H9 (cell line): Measurements from ENCODE around the gene NRXN3. TPM values are rescaled to one million over a fixed set of nuclear protein-coding genes. Genes with fewer than 3 reads are reported as not detected.

Experiments
- DNase-seq: peaks from one replicate; pipeline ENCODE4 v3.0.0-alpha.2; 2017
- H2AFZ ChIP-seq: one replicate; pipeline ENCODE4 v1.6.1; 2013; ENCODE audit warnings: mild to moderate bottlenecking, low read length, control low read depth, moderate library complexity
- H2AK5ac ChIP-seq: 2 replicates; pipeline ENCODE4 v1.6.1; 2013; ENCODE audit warnings: low read length, control low read depth, mixed read lengths; ENCODE audit not compliant: insufficient read length
- H2BK120ac ChIP-seq: one replicate; pipeline ENCODE4 v1.6.1; 2013; ENCODE audit warnings: low read depth, mild to moderate bottlenecking, low read length, control low read depth, inconsistent platforms; ENCODE audit not compliant: poor library complexity, severe bottlenecking
- H2BK12ac ChIP-seq: 2 replicates; pipeline ENCODE4 v1.6.1; 2013; ENCODE audit warnings: low read length, control low read depth, mixed read lengths, low read depth; ENCODE audit not compliant: insufficient read length
- H2BK15ac ChIP-seq: 2 replicates; pipeline ENCODE4 v1.6.1; 2013; ENCODE audit warnings: low read depth, low read length, control low read depth
- H2BK20ac ChIP-seq: one replicate; pipeline ENCODE4 v1.6.1; 2013; ENCODE audit warnings: low read depth, mild to moderate bottlenecking, low read length, control low read depth, inconsistent platforms; ENCODE audit not compliant: poor library complexity, severe bottlenecking
- H2BK5ac ChIP-seq: 2 replicates; pipeline ENCODE4 v1.6.1; 2013; ENCODE audit warnings: low read length, control low read depth, mixed read lengths; ENCODE audit not compliant: insufficient read length
- H3K14ac ChIP-seq: 2 replicates; pipeline ENCODE4 v1.6.1; 2013; ENCODE audit warnings: low read length, control low read depth; ENCODE audit not compliant: insufficient read depth
- H3K18ac ChIP-seq: 2 replicates; pipeline ENCODE4 v1.6.1; 2013; ENCODE audit warnings: low read depth, mild to moderate bottlenecking, mixed read lengths, low read length, control low read depth; ENCODE audit not compliant: insufficient read length
- H3K23ac ChIP-seq: 2 replicates; pipeline ENCODE4 v1.6.1; 2013; ENCODE audit warnings: low read length, control low read depth, mixed read lengths, low read depth; ENCODE audit not compliant: insufficient read length
- H3K23me2 ChIP-seq: 2 replicates; pipeline ENCODE4 v1.6.1; 2013; ENCODE audit warnings: low read depth, mild to moderate bottlenecking, mixed read lengths, low read length, control low read depth; ENCODE audit not compliant: insufficient read length, poor library complexity, severe bottlenecking
- H3K27ac ChIP-seq: 2 replicates; pipeline ENCODE4 v1.5.1; 2013; ENCODE audit warnings: low read length, control low read depth, mixed read lengths, low read depth; ENCODE audit not compliant: insufficient read length
- H3K27me3 ChIP-seq: 2 replicates; pipeline ENCODE4 v1.6.1; 2013; ENCODE audit warnings: low read length, control low read depth, inconsistent platforms; ENCODE audit not compliant: insufficient read depth
- H3K4ac ChIP-seq: 2 replicates; pipeline ENCODE4 v1.6.1; 2013; ENCODE audit warnings: low read depth, mild to moderate bottlenecking, control low read depth, inconsistent platforms, low read length, moderate library complexity
- H3K4me1 ChIP-seq: 2 replicates; pipeline ENCODE4 v1.6.1; 2013; ENCODE audit warnings: low read length, control low read depth, inconsistent platforms; ENCODE audit not compliant: insufficient read depth
- H3K4me2 ChIP-seq: 2 replicates; pipeline ENCODE4 v1.6.1; 2013; ENCODE audit warnings: low read length, control low read depth, mixed read lengths; ENCODE audit not compliant: insufficient read length, insufficient read depth
- H3K56ac ChIP-seq: 2 replicates; pipeline ENCODE4 v1.6.1; 2013; ENCODE audit warnings: low read depth, mild to moderate bottlenecking, mixed read lengths, low read length, control low read depth; ENCODE audit not compliant: insufficient read length
- H3K79me1 ChIP-seq: 2 replicates; pipeline ENCODE4 v1.6.1; 2013; ENCODE audit warnings: low read depth, mild to moderate bottlenecking, moderate library complexity, low read length, control low read depth, inconsistent platforms; ENCODE audit not compliant: insufficient read depth, poor library complexity, severe bottlenecking
- H3K79me2 ChIP-seq: 2 replicates; pipeline ENCODE4 v1.6.1; 2013; ENCODE audit warnings: low read length, control low read depth, inconsistent platforms; ENCODE audit not compliant: insufficient read depth
- H3K9ac ChIP-seq: 2 replicates; pipeline ENCODE4 v1.6.1; 2013; ENCODE audit warnings: low read length, control low read depth, mixed read lengths; ENCODE audit not compliant: insufficient read length; ENCODE audit errors: extremely low read depth
- H3K9me3 ChIP-seq: one replicate; pipeline ENCODE4 v1.6.1; 2013; ENCODE audit warnings: low read depth, low read length, inconsistent platforms; ENCODE audit not compliant: control insufficient read depth
- H3T11ph ChIP-seq: one replicate; pipeline ENCODE4 v1.6.1; 2013; ENCODE audit warnings: mild to moderate bottlenecking, low read length, control low read depth, inconsistent platforms
- H4K20me1 ChIP-seq: one replicate; pipeline ENCODE4 v1.6.1; 2013; ENCODE audit not compliant: control insufficient read depth, insufficient read length, insufficient read depth
- H4K5ac ChIP-seq: 2 replicates; pipeline ENCODE4 v1.6.1; 2013; ENCODE audit warnings: low read depth, mild to moderate bottlenecking, mixed read lengths, low read length, control low read depth; ENCODE audit not compliant: insufficient read length
- H4K8ac ChIP-seq: replicated peaks from 2 replicates; pipeline ENCODE4 v1.6.1; 2013; ENCODE audit warnings: low read length, control low read depth, mixed read lengths, low read depth; ENCODE audit not compliant: insufficient read length
- H4K91ac ChIP-seq: 2 replicates; pipeline ENCODE4 v1.6.1; 2013; ENCODE audit warnings: low read depth, mild to moderate bottlenecking, moderate library complexity, mixed read lengths, low read length, control low read depth; ENCODE audit not compliant: insufficient read length
- H3K27ac Mint-ChIP-seq, 3 experiments: 2 replicates in 2 of 3; 3 replicates in 1 of 3; pipeline ENCODE4 v1.8.0; 2020 to 2021; ENCODE audit warnings: mixed read lengths in 3 of 3, mild to moderate bottlenecking in 1 of 3, moderate library complexity in 1 of 3
- H3K27me3 Mint-ChIP-seq: 2 replicates; pipeline ENCODE4 v1.8.0; 2021; ENCODE audit warnings: low read depth, mild to moderate bottlenecking, moderate library complexity, mixed read lengths
- H3K36me3 Mint-ChIP-seq, 3 experiments: 2 replicates in 2 of 3; 3 replicates in 1 of 3; pipeline ENCODE4 v1.8.0; 2020 to 2021; ENCODE audit warnings: low read depth in 3 of 3, mixed read lengths in 3 of 3; ENCODE audit not compliant: insufficient read depth in 1 of 3
- H3K4me1 Mint-ChIP-seq, 2 experiments: 2 replicates each; pipeline ENCODE4 v1.8.0; 2020; ENCODE audit warnings: mixed read lengths in 2 of 2
- H3K4me3 Mint-ChIP-seq, 2 experiments: 2 replicates in 1 of 2; 3 replicates in 1 of 2; pipeline ENCODE4 v1.8.0; 2020 to 2021; ENCODE audit warnings: mild to moderate bottlenecking in 2 of 2, mixed read lengths in 2 of 2, moderate library complexity in 1 of 2
- H3K9me3 Mint-ChIP-seq, 2 experiments: 2 replicates in 1 of 2; 3 replicates in 1 of 2; pipeline ENCODE4 v1.8.0; 2020; ENCODE audit warnings: mild to moderate bottlenecking in 2 of 2, mixed read lengths in 2 of 2, moderate library complexity in 1 of 2
- WGBS: extraction: QIAGEN DNeasy Blood & Tissue Kit; methylation state at CpG from one replicate; pipeline ENCODE4 v1.1.7; 2013; ENCODE audit warnings: missing lambda C conversion rate, low lambda C conversion rate, mixed read lengths; ENCODE audit not compliant: insufficient read length; ENCODE audit errors: extremely low coverage; 5-methylcytosine and 5-hydroxymethylcytosine counted together
- total RNA-seq: library from RNA; stranded (reverse); gene quantifications from 2 replicates; pipeline ENCODE4 v1.2.1, GENCODE V29; 2021
- TF ChIP-seq, protein P1 (sequence below): fragments of 200-600 bp; sonication (generic); conservative IDR thresholded peaks from 3 replicates; pipeline ENCODE4 v1.8.0; 2021; ENCODE audit warnings: antibody characterized with exemption, mild to moderate bottlenecking

Gene NRXN3
- total RNA-seq, 1 experiment from 2014 or later = 1.8 TPM

- H2BK15ac ChIP-seq = no peak overlapping the region
- no peaks in the 10 kb centered on the region; the same call in 1 of the 2 replicates for H3K27me3 Mint-ChIP-seq
- no CpG with 5 or more reads among the region's 13 CpGs for WGBS
- no peak overlapping the region for H3K56ac ChIP-seq
- H4K91ac ChIP-seq = no peak overlapping the region
- no peak for DNase-seq
- H3K79me2 ChIP-seq = no peaks in the 10 kb centered on the region
- no peak overlapping the region for H3T11ph ChIP-seq
- no peak overlapping the region for H3K4ac ChIP-seq
- no peaks in the 10 kb centered on the region for H4K20me1 ChIP-seq
- H4K5ac ChIP-seq = no peak overlapping the region
- H2AFZ ChIP-seq = no peak overlapping the region
- H3K27ac ChIP-seq = no peak overlapping the region
- H2AK5ac ChIP-seq = no peak overlapping the region
- H3K9me3 ChIP-seq = no peaks in the 10 kb centered on the region
- H4K8ac ChIP-seq = no peak overlapping the region
- no peak overlapping the region for H3K4me2 ChIP-seq
- H3K9ac ChIP-seq = no peak overlapping the region
- no peaks in the 10 kb centered on the region for H3K36me3 Mint-ChIP-seq
- no peaks in the 10 kb centered on the region for H3K9me3 Mint-ChIP-seq
- peaks cover 4 to 10% of the 10 kb centered on the region in 2 experiments for H3K4me1 Mint-ChIP-seq
- H2BK120ac ChIP-seq = no peak overlapping the region
- no peaks in the 10 kb centered on the region for H3K79me1 ChIP-seq
- no peak overlapping the region for H3K23ac ChIP-seq
- H3K23me2 ChIP-seq = no peaks in the 10 kb centered on the region
- no peak overlapping the region for H2BK12ac ChIP-seq
- H3K27ac Mint-ChIP-seq = no peak overlapping the region
- TF ChIP-seq, protein P1, sequence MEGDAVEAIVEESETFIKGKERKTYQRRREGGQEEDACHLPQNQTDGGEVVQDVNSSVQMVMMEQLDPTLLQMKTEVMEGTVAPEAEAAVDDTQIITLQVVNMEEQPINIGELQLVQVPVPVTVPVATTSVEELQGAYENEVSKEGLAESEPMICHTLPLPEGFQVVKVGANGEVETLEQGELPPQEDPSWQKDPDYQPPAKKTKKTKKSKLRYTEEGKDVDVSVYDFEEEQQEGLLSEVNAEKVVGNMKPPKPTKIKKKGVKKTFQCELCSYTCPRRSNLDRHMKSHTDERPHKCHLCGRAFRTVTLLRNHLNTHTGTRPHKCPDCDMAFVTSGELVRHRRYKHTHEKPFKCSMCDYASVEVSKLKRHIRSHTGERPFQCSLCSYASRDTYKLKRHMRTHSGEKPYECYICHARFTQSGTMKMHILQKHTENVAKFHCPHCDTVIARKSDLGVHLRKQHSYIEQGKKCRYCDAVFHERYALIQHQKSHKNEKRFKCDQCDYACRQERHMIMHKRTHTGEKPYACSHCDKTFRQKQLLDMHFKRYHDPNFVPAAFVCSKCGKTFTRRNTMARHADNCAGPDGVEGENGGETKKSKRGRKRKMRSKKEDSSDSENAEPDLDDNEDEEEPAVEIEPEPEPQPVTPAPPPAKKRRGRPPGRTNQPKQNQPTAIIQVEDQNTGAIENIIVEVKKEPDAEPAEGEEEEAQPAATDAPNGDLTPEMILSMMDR = no peak
- H2BK20ac ChIP-seq = no peak overlapping the region
- H2BK5ac ChIP-seq = no peak overlapping the region
- no peak overlapping the region for H3K4me3 Mint-ChIP-seq
- no peaks in the 10 kb centered on the region for H3K27me3 ChIP-seq
- H3K14ac ChIP-seq = no peak overlapping the region; the same call in 1 of the 2 replicates
- H3K4me1 ChIP-seq = no peaks in the 10 kb centered on the region
- H3K18ac ChIP-seq = no peak overlapping the region
Observed at GRCh38 chr14:78592616-78593219, 422.5 kb downstream of the NRXN3 start.
